SW 1271 (cell line): ENCODE data around the gene CRELD2.

ENCODE experiments used
- DNase-seq, 2 experiments: peaks; one replicate each; lab custom pipeline; 2025; lab: John Stamatoyannopoulos, UW

Gene CRELD2

DNA sequence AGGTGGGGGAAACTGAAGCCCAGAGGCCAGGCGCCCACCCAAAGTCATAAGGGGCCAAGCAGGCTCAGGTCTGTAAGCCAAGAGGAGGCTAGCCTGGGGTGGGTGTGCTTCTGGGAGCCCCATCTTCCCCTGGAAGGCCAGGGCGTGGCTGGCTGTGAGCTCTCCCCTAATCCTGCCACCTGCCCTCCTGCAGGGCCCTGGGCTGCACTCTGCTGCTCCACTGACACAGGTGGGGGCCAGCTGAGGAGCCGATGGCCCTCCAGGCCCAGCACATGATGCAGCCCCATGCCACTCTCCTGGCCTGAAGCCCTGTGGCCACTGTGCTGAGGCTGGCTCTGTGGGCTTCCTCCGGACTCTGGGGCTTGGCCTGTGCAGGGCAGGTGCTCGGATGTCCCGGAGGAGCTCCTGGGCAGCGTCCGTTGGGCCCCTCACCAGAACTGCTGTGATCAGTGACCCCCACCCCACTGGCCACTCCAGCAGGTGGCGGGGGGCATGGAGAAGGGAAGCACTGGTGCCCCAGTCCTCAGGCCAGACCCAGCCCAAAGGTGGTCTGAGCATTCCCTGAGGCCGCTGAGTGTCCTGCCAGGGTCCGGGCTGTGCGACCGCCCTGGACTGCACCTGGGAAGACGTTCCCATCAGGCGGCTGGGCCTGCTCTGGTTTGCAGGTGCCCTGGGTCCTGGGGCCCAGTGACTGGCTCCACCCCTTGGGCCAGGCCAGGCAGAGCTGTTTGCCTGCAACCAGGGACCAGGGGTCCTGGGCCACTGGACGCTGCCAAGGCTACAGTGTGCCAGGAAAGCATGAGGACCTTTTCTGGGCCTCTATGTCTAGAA, 50.6 kb downstream of the CRELD2 start:
- DNase-seq: no peak

DNA sequence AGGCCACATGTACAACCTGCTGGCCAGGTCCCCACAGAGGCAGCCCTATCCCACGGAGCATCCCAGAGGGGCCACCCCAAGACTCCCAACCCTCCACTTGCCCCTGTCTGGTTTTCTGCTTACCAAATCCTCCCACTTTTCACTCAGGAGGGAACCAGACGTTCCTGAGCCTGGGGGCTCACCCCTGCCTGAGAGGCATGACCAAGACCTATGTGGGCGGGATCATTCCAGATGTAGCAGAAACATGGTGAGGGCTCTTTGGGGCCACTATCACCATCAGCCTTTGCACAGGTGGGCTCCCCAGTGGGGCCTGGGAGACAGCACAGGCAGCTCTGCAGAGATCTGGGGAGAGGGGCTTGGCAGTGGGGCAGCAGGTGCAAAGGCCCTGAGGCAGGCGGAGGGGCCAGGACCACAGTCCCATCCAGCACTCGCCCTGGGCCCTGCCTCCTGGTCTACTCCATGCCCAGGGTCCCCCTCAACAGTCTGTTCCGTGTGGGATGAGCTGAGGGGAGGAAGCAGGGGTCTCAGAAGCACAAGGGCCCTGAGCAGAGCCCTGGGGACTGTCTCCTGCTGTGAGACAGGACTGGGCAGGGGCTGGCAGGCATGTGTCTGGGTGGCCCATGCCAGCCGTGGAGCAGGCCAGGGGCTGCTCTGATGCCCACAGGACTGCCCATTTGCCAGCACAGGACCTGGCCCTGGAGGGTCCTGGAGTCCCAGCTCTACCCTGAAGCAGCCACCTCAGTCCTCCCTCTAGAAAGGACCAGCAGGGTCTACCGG, 51.5 kb downstream of the CRELD2 start:
- DNase-seq: no peak

DNA sequence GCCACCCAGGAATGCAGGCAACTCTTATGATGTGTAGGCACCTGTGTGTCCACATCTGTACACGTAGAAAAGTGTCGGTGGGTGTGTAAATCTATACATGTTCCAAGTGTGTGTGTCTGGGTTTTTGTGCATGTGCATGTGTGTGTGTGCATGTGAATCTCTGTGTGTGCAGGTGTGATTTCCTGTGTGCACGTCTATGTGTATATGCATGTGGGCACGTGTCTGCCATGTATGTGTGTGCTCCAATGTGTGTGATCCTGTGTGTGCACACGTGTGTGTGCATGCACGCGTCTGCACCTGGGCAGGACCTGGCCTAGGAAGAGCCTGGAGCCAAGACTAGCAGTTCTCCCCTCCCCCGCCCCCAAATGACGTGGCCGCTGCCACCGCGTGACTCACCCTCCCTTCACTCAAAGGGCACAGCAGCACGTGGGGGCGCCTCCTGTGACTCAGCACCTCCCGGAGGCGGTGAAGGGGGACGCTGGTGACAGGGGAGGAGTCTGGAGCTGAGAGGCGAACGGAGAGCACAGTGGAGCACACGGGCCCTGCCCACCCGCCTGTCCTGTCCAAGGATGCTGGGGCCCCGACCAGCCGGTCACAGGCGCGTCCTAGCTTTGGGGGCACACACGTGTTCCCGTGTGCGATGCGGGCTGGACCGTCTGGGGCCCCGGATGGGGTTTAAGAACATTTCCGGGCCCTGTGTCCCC, 52.2 kb downstream of the CRELD2 start:
- DNase-seq: peak; percentile 88 to 92

DNA sequence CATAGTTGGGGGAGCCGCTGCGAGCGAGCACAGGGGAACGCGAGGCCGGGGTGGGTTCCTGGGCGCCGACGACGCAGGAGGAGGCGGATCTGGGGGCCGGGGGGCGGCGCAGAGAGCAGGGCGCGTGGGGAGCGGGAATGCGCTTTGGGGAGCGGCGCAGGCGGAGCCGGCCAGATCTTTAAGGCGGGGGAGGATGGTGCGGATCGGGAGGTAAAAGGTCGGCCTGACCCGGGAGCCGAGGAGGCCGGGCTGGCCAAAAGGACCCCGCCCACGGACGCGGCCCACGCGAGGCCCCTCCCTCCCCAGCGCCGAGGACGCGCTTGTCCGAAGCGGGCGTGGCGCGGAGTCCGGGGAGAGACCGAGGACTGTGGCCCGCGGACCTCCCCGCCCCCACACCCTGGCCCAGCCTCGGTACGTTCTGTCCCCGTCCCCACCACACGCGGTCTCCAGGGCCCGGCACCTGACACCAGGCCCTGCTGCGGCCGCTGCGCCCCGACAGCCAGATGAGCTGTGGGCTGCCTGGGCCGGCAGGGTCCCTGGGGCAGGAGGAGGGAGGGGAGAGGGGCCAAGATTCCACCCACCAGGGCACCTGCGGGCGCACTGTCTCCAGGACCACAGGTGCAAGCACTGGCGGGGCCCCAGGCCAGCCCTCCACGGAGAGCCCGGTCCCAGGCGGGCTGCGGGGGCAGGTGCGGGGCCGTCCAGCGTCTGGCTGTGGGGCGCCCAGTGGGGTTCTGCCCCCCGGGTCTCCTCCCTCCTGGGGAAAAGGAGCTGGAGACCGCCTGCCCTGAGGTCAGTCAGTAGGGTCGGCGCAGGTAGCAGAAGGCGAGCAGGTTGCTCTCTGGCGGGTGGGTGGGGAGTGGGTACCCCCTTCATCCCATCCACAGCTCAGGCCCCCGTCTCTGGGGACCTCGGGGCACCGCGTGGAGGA, 53.1 kb downstream of the CRELD2 start:
- peak in 1 of 2 experiments; percentile 74 for DNase-seq

DNA sequence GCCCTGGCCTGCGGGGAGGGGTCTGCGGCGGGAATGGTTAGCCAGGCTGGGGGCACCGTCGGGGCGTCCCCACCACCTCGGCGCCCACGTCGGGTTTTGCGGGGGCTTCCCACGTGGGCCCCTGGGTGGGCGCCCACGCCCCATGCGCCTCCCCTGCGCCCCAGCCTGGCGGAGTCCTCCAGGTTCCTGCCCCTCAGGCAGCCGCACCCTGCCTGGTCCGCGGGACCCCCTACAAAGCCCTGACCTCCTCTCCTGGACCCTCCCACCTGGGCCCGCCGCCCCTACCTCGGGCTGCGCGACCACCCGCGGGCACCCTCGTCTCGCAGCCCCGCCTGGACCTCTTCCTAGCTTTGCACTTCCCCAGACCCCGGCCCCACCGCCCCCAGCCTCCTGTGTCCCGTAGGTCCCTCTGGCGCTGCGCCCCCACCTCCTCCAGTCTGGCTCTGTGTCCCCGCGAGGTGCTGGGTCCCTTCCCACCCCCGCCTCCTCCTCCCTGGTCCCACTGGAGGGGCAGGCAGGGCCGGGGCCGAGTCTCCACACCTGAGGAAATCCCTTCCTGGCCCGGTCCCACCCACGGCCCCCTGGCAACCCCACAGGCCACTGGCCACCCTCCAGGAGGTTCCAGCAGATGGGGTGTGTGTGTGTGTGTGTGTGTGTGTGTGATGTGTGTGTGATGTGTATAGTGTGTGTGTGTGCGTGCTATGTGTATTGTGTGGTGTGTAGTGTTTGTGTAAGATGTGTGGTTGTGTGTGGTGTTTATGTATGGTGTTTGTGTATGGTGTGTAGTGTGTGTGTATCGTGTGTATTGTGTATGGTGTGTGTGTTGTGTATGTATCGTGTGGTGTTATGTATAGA, 54.0 kb downstream of the CRELD2 start:
- DNase-seq: no peak

DNA sequence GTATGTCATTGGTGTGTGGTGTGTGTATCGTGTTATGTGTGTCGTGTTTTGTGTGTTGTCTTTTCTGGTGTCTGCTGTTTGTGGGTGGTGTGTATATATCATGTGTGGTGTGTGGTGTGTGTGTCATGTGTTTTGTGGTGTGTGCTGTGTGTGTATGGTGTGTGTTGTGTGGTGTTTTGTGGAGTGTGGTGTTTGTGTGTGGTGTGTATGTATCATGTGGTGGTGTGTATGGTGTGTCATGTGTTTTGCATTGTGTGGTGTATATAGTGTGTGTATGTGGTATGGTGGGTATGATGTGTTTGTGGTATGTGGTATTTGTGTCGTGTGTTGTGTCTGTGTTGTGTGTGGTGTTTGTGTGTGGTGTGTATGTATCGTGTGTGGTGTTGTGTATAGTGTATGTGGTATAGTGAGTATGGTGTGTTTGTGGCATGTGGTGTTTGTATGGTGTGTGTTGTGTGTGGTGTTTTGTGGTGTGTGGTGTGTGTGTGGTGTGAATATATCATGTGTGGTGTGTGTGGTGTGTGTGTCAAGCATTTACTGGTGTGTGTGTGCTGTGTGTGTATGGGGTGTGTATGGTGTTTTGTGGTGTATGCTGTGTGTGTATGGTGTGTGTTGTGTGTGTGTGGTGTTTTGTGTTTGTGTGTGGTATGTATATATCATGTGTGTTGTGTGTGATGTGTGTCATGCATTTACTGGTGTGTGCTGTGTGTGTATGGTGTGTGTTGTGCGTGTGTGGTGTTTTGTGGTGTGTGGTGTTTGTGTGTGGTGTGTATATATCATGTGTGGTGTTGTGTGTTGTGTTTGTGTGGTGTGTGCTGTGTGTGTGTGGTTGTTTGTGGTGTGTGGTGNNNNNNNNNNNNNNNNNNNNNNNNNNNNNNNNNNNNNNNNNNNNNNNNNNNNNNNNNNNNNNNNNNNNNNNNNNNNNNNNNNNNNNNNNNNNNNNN, 54.9 kb downstream of the CRELD2 start:
- no peak for DNase-seq

DNA sequence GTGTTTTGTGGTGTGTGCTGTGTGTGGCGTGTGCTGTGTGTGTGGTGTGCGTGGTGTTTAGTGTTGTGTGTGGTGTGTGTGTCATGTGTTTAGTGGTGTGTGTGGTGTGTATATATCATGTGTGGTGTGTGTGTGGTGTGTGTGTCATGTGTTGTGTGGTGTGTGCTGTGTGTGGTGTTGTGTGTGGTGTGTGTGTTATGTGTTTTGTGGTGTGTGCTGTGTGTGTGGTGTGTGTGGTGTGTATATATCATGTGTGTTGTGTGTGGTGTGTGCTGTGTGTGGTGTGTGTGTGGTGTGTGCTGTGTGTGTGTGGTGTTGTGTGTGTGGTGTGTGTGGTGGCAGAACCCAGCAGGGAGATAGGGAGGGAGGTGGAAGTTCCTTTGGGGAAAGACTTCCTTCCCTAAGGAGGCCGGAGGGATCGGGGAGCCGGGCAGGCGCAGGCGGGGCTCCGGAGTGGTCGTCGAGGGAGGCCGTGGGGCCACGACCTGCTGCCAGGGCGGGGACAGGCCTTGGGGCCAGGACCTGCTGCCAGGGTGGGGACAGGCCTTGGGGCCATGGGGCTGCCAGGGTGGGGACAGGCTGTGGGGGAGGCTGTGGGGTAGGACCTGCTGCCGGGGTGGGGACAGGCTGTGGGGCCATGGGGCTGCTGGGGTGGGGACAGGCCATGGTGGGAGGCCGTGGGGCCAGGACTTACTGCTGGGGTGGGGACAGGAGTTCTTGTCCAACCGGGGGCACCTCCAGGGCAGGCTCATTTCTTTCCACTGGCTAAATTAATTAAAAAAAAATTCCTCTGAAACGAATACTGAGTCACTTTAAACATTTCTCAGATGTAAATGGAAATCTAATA, 57.3 kb downstream of the CRELD2 start:
- DNase-seq: no peak

DNA sequence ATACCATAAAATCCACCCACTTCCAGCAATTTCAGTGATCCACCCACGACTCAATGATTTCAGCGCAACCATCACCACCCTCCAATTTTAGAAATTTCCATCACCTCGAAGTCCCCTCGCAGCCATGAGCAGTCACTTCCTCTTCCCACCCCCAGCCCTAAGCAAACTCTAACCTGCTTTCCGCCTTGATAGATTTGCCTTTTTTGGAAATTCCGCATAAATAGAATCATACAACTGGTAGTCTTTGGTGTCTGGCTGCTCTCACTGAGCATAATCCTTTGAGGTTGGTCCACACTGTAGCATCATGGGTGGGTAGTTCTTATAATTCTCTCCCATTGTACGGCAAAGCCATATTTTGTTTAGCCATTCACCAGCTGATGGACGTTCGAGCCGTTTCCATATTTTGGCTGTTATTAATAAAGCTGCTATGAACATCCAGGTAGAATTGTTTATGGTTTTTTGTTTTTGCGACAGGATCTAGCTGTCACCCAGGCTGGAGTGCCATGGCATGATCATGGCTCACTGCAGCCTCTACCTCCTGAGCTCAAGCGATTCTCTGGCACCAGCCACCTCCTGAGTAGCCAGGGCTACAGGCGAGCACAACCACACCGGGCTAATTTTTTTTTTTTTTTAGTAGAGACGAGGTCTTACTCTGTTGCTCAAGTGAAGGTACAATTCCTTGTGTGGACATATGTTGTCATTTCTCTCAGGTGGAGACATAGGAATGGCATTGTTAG, 58.2 kb downstream of the CRELD2 start:
- no peak for DNase-seq
